ENCODE measurements around the gene PTGR1. TPM values are rescaled to one million over a fixed set of nuclear protein-coding genes. Genes with fewer than 3 reads are reported as not detected.
"Not testable (repeated sequence)": the region's sequence is repeated elsewhere in the genome, so short reads cannot be mapped to it uniquely, and the experiment has no call there.

The PTGR1 gene
- total RNA-seq, 1 donor from 2014 or later = 40.2 TPM

DNA sequence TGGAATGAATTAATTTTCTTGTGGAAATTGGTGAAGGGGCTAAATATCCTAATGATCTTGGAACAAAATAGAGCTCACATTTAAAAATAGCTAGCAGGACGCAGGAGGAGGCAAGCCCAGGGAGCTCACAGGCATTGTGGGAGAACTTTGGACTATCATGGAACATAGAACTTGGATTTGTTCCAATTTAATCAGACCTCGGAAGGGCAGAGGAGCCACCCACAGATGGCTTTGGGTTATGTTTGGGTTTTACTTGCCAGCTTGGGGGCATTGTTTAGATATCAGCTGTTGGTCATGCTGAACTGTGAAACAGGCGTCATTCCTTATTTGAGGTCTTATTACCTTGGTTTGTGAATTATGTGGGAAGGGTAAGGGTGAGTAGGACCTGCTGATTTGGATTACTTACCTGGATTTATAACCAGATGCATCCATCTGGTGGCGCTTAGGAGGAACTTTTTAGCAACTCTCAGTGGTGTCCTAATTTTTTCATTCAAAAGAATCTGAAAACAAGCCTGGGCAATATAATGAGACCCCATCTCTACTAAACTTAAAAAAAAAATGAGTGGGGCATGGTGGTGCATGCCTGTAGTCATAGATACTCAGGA, 14.1 kb upstream of the PTGR1 start:
- DNase-seq = no peak

DNA sequence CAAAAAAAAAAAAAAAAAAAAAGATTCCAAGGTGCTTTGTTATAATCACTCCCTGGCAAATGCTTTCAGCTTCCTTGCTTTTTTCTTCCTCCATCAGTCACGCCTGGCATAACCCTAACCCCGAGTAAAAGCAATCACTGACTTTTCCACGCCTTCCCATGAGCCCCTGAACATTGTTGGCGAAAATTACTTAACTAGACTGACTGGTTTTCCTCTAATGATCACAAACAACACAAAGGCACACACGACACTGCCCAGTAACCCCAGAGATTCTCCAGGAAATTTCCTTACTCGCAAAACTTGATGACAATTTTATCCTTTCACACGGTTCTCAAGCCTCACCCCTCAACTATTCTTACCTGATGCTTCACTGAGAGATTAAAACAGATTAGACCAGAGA, 11.4 kb upstream of the PTGR1 start:
- DNase-seq = no peak

DNA sequence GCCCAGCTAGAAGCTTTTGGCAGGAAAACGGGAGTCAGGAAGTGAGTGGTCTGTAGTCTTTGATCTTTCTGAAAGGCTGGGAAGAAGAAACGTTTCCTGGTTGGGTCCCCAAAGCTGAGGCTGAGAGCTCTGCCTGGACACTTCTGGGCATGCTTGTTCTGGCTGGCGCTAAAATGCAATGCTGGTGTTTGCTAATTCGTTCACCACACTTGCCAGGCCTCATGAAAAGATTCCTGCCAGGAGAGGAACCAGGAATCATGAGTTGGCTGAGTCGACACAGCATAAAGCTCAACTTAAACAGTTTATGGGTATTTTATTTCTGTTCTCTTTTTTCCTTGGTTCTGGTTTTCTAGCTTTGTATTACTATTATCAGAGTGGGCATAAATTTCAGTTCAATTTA, 10.7 kb upstream of the PTGR1 start:
- DNase-seq = no peak

DNA sequence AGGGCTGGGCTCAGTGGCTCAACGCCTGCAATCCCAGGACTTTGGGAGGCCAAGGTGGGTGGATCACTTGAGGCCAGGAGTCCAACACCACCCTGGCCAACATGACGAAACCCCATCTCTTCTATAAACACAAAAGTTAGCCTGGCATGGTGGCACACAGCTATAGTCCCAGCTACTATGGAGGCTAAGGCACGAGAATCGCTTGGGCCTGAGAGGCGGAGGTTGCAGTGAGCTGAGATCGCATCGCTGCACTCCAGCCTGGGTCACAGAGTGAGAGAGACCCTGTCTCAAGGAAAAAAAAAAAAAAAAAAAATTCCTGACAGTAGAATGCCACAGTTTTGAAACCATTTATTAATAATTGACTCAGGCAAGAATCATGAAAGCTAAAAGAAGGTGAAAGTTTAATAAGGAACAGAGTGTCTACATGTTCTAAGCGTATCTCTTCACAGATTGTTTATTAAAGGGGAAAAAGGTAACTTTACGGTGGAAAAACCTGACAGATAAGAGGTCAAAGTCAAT, 5.7 kb upstream of the PTGR1 start:
- DNase-seq = no peak

DNA sequence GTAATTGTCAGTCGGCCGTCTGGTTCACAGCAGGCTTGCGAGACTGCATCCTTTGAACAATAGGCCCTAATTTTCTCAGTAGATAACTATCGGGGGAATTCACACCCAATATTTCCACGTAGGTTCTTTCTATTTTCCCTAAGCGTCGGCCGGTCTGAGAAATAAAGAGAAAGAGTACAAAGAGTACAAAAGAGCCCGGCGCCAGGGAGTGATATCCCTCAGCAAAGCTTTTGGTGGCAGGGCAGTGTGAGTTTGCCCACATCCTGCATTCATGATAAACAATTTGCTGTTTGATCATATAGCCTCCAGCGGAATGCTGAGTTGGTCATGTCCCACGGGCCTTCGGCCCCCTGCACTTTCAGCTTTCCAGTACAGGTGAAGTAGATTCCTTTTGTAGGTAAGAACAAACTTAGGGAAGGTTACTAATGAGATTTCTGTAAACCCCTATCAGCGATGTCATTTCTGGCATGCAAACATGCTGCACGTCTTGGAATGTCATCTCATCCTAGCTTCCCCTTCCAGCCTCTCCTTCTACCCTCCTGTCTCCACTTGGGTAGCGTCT, 4.7 kb upstream of the PTGR1 start:
- no peak for DNase-seq

DNA sequence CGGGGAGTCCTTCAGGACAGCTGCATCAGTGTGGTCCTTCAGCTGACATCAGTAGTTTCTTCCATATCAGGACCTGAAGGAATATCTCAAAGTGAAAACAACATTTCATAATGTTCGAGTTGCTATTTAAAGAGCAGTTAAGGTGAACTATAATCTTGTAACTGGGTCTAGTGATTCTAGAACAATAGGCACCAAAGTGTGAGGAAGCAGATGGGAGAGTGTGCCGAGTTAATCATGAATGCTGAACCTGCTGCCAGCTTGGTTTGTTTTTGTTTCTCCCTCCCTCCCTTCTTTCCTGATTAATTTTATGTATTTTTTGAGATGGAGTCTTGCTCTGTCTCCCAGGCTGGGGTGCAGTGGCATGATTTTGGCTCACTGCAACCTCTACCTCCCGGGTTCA, 3.6 kb upstream of the PTGR1 start:
- DNase-seq = no peak

DNA sequence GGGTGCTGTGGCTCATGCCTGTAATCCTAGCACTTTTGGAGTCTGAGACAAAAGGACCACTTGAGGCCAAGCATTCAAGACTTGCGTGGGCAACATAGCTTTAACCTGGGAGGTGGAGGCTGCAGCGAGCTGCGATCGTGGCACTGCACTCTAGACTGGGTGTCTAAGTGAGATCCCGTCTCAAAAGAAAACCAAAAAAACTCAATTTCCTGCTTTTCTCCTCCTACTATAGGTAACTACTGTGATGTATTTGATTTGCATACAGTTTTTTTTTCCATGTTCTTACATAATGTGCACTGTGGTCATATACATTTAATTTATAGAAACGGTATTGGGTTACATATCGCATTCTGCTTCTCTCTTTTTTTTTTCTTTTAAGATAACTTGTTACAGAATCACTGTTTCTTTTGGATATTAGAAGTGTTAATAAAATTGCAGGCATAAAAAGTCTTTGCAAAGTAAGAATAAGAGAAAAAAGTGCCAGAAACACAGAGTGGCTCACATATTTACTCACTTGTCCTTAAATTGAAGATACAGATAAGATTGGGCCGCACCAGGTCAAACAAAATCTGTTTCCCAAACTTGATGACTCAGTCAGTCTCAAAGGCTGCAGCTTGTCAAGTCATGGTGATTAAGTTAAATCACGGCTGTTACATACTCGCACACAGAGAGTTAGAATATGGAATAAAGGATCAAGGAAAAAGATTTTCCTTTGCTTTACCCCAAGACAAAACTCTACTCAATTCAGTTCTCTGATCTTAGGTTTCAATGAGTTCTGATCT, 2.0 kb upstream of the PTGR1 start:
- no peak for DNase-seq

DNA sequence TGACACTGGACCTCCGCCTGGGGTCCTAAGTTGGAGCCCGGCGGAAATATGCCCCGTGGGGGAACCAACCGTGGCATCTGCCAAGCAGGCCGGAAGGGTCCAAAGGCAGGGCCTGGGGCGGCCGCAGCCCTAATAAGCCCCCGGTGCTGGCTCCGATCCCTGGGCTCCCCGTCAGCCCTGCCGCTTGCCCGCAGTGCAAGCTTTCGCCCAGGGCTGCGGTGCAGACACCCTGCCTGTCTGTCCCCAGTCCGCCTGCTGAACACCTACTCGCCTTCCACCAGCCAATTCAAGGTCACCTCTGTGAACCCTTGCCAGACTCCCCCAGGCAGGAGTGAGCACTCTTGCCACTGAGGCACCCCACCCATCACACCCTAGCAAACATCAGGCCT, 502 bp upstream of the PTGR1 start:
- no peak for DNase-seq

DNA sequence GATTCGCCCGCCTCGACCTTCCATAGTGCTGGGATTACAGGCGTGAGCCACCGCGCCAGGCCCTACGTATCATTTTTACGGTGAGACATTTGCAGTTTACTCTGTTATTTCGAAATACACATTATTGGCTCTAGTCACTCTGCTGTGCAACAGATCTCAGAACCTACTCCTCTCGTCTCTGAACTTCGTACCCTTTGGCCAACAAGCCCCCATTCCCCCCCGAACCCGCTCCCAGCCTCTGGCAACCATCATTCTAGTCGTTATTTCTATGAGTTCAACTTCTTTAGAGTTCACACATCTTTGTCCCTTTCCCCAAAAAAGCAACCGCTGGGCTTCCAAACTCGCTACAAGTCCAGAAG, 735 bp downstream of the PTGR1 start:
- peak; percentile 12 for DNase-seq

DNA sequence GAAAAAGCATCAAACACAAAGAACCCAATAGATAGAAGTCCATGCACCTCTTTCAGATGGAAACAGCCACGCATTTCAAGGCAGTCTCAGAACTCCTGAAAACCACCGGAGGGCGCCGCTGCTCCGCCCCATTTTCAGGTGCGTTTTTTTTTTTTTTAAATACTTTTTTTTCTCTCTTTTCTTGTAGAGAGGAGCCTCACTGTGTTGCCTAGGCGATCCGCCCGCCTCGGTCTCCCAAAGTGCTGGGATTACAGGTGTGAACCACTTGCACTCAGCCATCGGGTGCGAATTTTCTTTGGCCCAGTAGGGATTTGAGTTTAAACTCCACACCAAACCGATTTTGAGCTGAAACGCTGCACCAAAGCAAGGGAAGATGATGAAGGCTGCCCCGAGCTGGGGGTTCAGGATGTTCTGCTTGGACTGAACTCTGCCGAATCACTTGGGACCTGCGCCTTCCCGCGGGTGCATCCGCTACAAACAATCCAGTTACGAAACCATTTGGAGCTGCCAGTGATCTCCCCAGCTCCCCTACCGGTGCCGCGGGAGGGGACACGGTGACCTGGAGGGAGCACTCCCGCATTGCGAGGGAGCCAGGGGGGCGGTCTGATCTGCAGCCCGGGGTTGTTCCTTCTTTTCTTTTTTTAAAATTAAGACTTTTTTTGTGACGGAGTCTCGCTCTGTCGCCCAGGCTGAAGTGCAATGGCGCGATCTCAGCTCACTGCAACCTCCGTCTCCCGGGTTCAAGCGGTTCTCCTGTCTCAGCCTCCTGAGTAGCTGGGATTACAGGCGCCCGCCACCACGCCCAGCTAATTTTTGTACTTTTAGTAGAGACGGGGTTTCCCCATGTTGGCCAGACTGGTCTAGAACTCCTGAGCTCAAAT, 1.4 kb downstream of the PTGR1 start:
- peak; percentile 17 for DNase-seq

DNA sequence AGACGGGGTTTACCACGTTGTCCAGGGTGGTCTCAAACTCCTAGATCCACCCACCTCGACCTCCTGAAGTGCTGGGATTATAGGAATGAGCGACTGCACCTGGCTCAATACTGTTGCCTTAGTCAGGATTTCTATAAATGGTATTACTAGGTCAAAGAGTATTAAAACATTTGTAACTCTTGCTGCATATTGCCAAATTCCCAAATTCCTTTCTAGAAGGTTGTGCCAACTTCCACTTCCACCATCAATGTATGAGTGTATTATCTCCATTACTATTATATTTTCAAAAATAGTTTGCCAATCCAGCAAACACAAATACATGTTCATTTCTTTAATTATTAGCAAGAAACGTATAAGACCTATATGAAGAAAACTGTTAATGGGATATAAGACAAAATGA, 10.6 kb downstream of the PTGR1 start:
- no peak for DNase-seq

DNA sequence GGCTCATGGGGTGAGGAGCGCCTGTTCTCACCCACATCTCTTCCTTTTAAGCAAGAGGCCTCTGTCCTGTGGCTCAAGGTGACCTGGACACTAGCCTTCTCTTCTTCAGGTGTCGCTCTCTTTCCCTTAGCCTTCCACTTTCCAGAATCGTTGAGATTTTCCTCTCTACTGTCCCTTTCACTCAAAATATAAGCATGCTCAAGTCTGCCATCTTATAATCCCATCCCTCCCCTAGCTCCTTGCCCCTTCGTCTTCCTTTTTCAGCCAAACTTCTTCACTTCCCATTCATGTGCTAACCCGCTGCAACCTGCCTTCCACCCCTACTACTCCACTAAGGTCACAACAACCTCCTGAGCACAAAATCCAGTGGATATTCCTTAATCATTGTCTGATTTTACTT, 13.1 kb downstream of the PTGR1 start:
- no peak for DNase-seq

DNA sequence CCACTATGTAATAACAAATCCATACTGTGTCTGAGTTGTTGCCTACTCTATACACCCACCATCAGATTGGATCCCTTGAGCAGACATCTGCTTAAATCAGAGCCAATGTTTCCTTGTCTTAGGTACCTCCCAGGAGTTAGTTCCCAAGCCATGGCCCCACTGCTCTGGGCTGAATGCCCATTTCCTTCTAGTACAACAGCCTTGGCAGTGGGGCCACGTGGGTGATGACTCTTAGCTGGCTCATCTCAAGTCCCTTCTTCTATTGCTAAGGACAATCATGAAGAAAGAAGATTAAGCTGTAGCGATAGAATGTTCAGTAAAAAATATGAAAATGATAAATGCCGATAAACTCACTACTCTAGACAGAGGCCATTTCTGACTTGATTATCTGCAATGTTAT, 16.6 kb downstream of the PTGR1 start:
- no peak for DNase-seq

DNA sequence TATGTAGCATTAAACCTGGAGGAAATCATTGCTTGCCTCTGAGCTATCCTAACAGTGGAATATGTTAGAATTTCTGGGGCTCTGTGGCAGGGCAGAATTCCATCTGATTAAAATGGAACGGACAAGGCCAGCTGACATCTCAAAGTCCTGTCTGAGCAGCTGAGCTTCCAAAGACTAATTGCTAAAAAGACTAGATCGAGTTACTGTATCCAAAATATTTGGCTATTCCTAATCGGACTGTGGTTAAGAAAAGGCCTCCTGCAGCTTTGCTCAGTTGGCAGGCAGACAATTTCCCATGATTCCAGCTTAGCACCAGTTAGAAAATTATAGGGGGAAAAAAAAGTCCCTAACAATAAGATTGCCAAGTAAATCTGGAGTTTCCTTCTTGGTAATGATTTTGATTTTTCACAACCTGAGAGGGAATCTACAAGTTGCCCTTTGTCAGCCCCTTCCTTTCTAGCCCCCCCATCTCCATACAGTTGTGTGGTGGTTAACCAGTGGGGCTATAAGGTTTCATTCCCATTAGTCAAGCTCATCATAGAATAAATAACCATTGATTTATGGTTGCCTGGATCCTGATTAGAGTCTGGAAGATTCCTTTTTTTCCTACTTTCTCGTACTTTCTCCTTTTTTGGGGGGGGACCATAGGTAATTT, 26.4 kb downstream of the PTGR1 start:
- no peak for DNase-seq

DNA sequence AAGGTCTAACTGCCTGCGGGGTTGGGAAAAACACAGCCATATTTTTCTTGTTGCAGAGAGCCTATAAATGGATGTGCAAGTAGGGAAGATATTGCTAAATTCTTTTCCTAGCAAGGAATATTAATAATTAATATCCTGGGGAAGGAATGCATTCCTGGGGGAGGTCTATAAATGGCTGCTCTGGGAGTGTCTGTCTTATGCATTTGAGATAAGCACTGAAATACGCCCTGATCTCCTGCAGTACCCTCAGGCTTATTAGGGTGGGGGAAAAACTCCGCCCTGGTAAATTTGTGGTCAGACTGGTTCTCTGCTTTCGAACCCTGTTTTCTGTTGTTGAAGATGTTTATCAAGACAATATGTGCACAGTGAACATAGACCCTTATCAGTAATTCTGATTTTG, 31.3 kb downstream of the PTGR1 start:
- DNase-seq = not testable (repeated sequence)

DNA sequence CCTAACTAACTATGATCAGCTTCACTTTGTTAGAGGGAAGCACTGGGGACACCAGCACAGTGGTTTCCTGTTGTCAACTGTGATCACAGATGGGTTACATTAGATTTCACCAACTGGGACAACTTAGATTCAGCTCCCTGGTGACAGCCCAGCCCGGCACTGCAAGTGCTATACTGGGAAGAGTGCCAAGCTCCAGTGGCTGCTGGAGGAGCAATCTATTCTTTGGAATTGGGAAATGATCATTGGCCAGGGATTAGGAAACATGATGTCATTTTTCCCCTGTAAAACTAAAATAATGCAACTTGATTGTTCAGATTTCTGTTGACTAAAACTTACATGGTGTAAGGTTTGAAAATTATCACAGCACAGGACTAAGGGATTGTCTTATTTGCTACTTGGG, 33.2 kb downstream of the PTGR1 start:
- DNase-seq = peak; percentile 45

DNA sequence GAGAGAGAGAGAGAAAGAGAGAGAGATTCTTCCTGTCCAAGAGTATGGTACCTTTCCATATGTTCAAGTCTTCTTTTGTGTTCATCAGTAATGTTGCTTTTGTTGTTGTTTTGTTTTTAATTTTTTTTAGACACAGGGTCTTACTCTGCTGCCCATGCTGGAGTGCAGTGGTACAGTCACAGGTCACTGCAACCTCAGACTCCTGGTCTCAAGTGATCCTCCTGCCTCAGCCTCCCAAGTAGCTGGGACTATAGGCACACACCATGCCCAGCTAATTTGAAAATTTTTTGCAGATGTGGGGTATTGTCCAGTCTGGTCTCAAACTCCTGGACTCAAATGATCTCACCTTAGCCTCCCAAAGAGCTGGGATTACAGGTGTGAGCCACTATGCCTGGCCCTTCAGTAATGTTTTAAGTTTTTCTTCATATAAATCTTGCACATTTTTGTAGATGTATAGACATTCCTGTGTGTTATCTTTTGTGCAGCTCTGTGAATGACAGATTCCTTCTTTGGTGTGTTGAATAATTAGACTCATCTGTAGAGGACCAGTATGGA, 38.2 kb downstream of the PTGR1 start:
- DNase-seq = no peak

DNA sequence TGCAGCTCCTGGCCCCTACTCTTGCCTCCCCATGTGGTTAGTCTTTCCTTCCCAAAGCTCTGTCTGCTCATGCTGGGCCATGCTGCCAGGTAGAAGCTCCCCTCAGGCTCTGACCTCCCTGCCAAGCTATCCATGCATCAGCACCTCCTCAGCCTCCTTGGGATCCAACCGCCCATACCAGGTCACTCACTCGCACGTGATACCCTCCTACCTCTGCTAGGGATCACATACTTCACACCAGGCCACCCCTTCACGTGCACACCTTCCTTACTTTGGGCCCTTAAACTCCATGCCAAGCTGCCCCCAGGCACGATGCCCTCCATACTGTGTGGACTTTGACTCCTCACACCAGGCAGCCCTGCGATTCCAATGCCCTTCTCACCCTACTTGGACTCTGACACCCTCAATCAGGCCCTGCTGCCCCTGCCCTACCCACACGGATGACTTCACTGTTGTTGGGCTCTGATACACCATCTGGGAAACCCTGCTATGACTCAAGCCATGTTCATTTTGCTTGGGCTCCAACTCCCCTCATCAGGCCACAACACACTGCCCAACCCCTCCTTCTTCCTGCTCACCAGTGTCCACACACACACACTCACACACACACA, 40.3 kb downstream of the PTGR1 start:
- DNase-seq = no peak

DNA sequence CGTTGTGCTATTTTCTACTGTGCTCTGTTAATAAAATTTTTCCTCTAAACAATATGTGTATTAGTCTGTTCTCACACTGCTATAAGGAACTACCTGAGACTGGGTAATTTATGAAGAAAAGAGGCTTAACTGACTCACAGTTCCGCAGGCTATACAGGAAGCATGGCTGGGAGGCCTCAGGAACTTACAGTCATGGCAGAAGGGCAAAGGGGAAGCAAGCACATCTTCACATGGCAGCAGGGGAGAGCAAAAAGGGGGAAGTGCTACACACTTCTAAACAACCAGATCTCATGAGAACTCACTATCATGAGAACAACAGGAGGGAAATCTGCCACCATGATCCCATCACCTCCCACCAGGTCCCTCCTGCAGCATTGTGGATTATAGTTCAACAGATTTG, 44.0 kb downstream of the PTGR1 start:
- not testable (repeated sequence) for DNase-seq

DNA sequence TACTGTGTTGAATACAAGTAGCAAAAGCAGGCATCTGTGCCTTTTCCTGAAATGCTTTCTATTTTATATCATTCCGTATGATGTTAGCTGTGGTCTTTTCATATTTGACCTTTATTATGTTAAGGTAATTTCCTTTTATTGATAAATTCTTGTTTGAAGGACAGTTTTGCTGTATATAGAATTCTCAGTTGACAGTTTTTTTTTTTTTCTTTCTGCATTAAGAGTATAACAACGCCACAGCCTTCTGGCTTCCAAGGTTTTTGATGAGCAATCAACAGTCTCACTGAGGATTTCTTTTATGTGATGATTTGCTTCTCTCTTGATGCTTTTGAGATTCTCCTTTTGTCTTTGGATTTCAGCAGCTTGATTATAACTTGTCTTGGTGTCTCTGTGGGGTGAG, 50.8 kb downstream of the PTGR1 start:
- DNase-seq = no peak

DNA sequence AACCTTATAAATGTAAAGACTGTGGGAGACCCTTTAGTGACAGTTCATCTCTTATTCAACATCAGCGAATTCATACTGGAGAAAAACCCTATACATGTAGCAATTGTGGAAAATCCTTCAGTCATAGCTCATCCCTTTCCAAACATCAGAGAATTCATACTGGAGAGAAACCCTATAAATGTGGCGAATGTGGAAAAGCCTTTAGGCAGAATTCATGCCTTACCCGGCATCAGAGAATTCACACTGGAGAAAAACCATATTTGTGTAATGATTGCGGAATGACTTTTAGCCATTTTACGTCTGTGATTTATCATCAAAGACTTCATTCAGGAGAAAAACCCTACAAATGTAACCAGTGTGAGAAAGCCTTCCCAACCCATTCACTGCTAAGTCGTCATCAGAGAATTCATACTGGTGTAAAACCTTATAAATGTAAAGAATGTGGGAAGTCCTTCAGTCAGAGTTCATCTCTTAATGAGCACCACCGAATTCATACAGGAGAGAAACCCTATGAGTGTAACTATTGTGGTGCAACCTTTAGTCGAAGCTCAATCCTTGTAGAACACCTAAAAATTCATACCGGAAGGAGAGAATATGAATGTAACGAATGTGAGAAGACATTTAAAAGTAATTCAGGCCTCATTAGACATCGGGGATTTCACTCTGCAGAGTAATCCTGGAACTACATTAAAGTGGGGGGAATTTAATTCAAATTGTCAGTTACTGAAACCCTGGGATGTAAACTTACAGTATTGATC, 56.8 kb downstream of the PTGR1 start:
- no peak for DNase-seq

Data from skin of body (tissue), 2 donors.